Astrocyte (in vitro differentiated cells and primary cell): ENCODE results near the gene CIAO3. TPM values are rescaled to one million over a fixed set of nuclear protein-coding genes. Genes with fewer than 3 reads are reported as not detected.

Experiments
- DNase-seq: peaks from one replicate; pipeline ENCODE4 v3.0.0-alpha.2; 2010; ENCODE audit warnings: low read depth
- FAIRE-seq: peaks from 2 replicates; lab custom pipeline; 2011; peaks lifted over from hg19 to GRCh38; lab: Jason Lieb, UNC
- H2AFZ ChIP-seq: 2 replicates; pipeline ENCODE4 v1.6.0; 2012; ENCODE audit warnings: low read depth, low read length, inconsistent platforms
- H3K27ac ChIP-seq: 2 replicates; pipeline ENCODE4 v1.5.1; 2011; ENCODE audit warnings: low read depth, low read length, inconsistent platforms
- H3K27me3 ChIP-seq: 2 replicates; pipeline ENCODE4 v1.6.0; 2011; ENCODE audit warnings: low read length, inconsistent platforms; ENCODE audit not compliant: insufficient read depth
- H3K36me3 ChIP-seq: 2 replicates; pipeline ENCODE4 v1.5.1; 2011; ENCODE audit warnings: low read length, inconsistent platforms; ENCODE audit not compliant: insufficient read depth
- H3K4me1 ChIP-seq: 2 replicates; pipeline ENCODE4 v1.5.1; 2011; ENCODE audit warnings: low read length, inconsistent platforms; ENCODE audit not compliant: insufficient read depth
- H3K4me2 ChIP-seq: 2 replicates; pipeline ENCODE4 v1.6.0; 2012; ENCODE audit warnings: low read length, inconsistent platforms
- H3K4me3 ChIP-seq: 2 replicates; pipeline ENCODE4 v1.5.1; 2011; ENCODE audit warnings: low read depth, mild to moderate bottlenecking, low read length, inconsistent platforms; ENCODE audit not compliant: insufficient read depth
- H3K79me2 ChIP-seq: 2 replicates; pipeline ENCODE4 v1.6.0; 2012; ENCODE audit warnings: mild to moderate bottlenecking, low read length, inconsistent platforms; ENCODE audit not compliant: insufficient read depth
- H3K9ac ChIP-seq: 2 replicates; pipeline ENCODE4 v1.6.0; 2012; ENCODE audit warnings: mild to moderate bottlenecking, low read length, inconsistent platforms
- H3K9me3 ChIP-seq: 2 replicates; pipeline ENCODE4 v1.5.1; 2012; ENCODE audit warnings: low read depth, mild to moderate bottlenecking, low read length, inconsistent platforms; ENCODE audit not compliant: insufficient read depth
- H4K20me1 ChIP-seq: 2 replicates; pipeline ENCODE4 v1.6.0; 2012; ENCODE audit warnings: low read length, inconsistent platforms; ENCODE audit not compliant: insufficient read depth
- H3K27ac Mint-ChIP-seq: one replicate; pipeline ENCODE4 v1.8.0; 2021; ENCODE audit warnings: mild to moderate bottlenecking, mixed read lengths; ENCODE audit not compliant: unreplicated experiment
- H3K27me3 Mint-ChIP-seq: one replicate; pipeline ENCODE4 v1.8.0; 2021; ENCODE audit warnings: low read depth, mixed read lengths; ENCODE audit not compliant: unreplicated experiment
- H3K36me3 Mint-ChIP-seq: one replicate; pipeline ENCODE4 v1.8.0; 2021; ENCODE audit warnings: low read depth, mixed read lengths; ENCODE audit not compliant: unreplicated experiment
- H3K4me1 Mint-ChIP-seq: one replicate; pipeline ENCODE4 v1.8.0; 2021; ENCODE audit warnings: low read depth, mixed read lengths; ENCODE audit not compliant: unreplicated experiment
- H3K4me3 Mint-ChIP-seq: one replicate; pipeline ENCODE4 v1.8.0; 2021; ENCODE audit warnings: mild to moderate bottlenecking, moderate library complexity, mixed read lengths; ENCODE audit not compliant: unreplicated experiment
- H3K9me3 Mint-ChIP-seq: one replicate; pipeline ENCODE4 v1.8.0; 2021; ENCODE audit warnings: mild to moderate bottlenecking, mixed read lengths; ENCODE audit not compliant: unreplicated experiment
- CTCF ChIP-seq: IDR thresholded peaks from 2 replicates; pipeline ENCODE4 v1.5.1; 2011; ENCODE audit warnings: low read depth, mild to moderate bottlenecking, inconsistent platforms, low read length, moderate library complexity; ENCODE audit not compliant: insufficient read depth
- EZH2 ChIP-seq: IDR thresholded peaks from 2 replicates; pipeline ENCODE4 v1.6.1; 2012; ENCODE audit warnings: mild to moderate bottlenecking, low read length, inconsistent platforms; ENCODE audit not compliant: insufficient read depth
- total RNA-seq: library from RNA; stranded (reverse); gene quantifications from 2 replicates; pipeline ENCODE4 v1.2.1, GENCODE V29; 2021

CIAO3 gene
- total RNA-seq, 1 donor from 2014 or later = 19.6 TPM

GRCh38 chr16:760545-761343 lies 19.9 kb upstream of the CIAO3 start, which contains the start of gene MSLN:
Gene MSLN (plus strand): TSS chr16:760734. CDS start chr16:762681, 1,947 bp downstream.
- H3K79me2 ChIP-seq = no peaks in the 10 kb centered on the region
- no peak within 1 kb of the TSS for H3K4me3 Mint-ChIP-seq
- H3K36me3 ChIP-seq = no peaks in the 10 kb centered on the region
- TF ChIP-seq CTCF (no peak), EZH2 (no peak)
- no peaks in the 10 kb centered on the region for H3K27me3 ChIP-seq
- H3K27me3 Mint-ChIP-seq = peaks cover 8% of the 10 kb centered on the region
- peaks cover 7% of the 10 kb centered on the region for H3K4me1 ChIP-seq
- DNase-seq = peak; percentile 21
- no peaks in the 10 kb centered on the region for H3K4me1 Mint-ChIP-seq
- peaks cover 5% of the 10 kb centered on the region for H3K9me3 Mint-ChIP-seq
- peak within 1 kb of the TSS; percentile 34 for H2AFZ ChIP-seq
- no peaks in the 10 kb centered on the region for H3K9me3 ChIP-seq
- no peak within 1 kb of the TSS for H3K27ac ChIP-seq
- peaks cover 3% of the 10 kb centered on the region for H3K36me3 Mint-ChIP-seq
- H3K9ac ChIP-seq = no peak within 1 kb of the TSS
- no peak within 1 kb of the TSS for H3K4me3 ChIP-seq
- no peak within 1 kb of the TSS for H3K27ac Mint-ChIP-seq
- FAIRE-seq = no peak
- H4K20me1 ChIP-seq = no peaks in the 10 kb centered on the region
- peak within 1 kb of the TSS; percentile 39 for H3K4me2 ChIP-seq

GRCh38 chr16:760065-760464 lies 19.3 kb upstream of the CIAO3 start:
- peaks cover 7% of the 10 kb centered on the region for H3K4me1 ChIP-seq
- DNase-seq (no peak), FAIRE-seq (no peak)
- H2AFZ ChIP-seq = no peak overlapping the region
- no peaks in the 10 kb centered on the region for H3K36me3 ChIP-seq
- H3K27ac ChIP-seq = no peak overlapping the region
- H4K20me1 ChIP-seq = no peaks in the 10 kb centered on the region
- peaks cover 5% of the 10 kb centered on the region for H3K9me3 Mint-ChIP-seq
- no peak overlapping the region for H3K9ac ChIP-seq
- no peaks in the 10 kb centered on the region for H3K79me2 ChIP-seq
- H3K4me3 Mint-ChIP-seq = no peak overlapping the region
- no peak for TF ChIP-seq CTCF
- no peak for TF ChIP-seq EZH2
- H3K27me3 ChIP-seq = no peaks in the 10 kb centered on the region
- no peak overlapping the region for H3K27ac Mint-ChIP-seq
- H3K4me3 ChIP-seq = no peak overlapping the region
- peaks cover 3% of the 10 kb centered on the region for H3K36me3 Mint-ChIP-seq
- no peaks in the 10 kb centered on the region for H3K9me3 ChIP-seq
- H3K27me3 Mint-ChIP-seq = peaks cover 8% of the 10 kb centered on the region
- peak overlapping the region; percentile 39 for H3K4me2 ChIP-seq
- H3K4me1 Mint-ChIP-seq = no peaks in the 10 kb centered on the region
